Parathyroid adenoma (tissue), 2 donors: ENCODE measurements around the gene TMEM131L.

Experiments used
- H2AFZ ChIP-seq: fragments of 300-600 bp; sonication (generic); one replicate; pipeline ENCODE4 v1.7.0; 2017; ENCODE audit warnings: antibody characterized with exemption, mild to moderate bottlenecking
- H3K27ac ChIP-seq: fragments of 300-600 bp; sonication (generic); one replicate; pipeline ENCODE4 v1.7.0; 2017
- H3K27me3 ChIP-seq: fragments of 300-600 bp; sonication (generic); one replicate; pipeline ENCODE4 v1.7.0; 2017; ENCODE audit warnings: low read length; ENCODE audit not compliant: control insufficient read depth, insufficient read depth
- H3K36me3 ChIP-seq: fragments of 300-600 bp; sonication (generic); one replicate; pipeline ENCODE4 v1.7.0; 2017; ENCODE audit warnings: low read length; ENCODE audit not compliant: control insufficient read depth, insufficient read depth
- H3K4me1 ChIP-seq: fragments of 300-600 bp; sonication (generic); one replicate; pipeline ENCODE4 v1.7.0; 2017; ENCODE audit warnings: control low read depth
- H3K4me2 ChIP-seq: fragments of 300-600 bp; sonication (generic); one replicate; pipeline ENCODE4 v1.7.0; 2017; ENCODE audit warnings: low read length
- H3K4me3 ChIP-seq: fragments of 300-600 bp; sonication (generic); one replicate; pipeline ENCODE4 v1.7.0; 2017; ENCODE audit warnings: low read depth, low read length
- H3K79me2 ChIP-seq: fragments of 300-600 bp; sonication (generic); one replicate; pipeline ENCODE4 v1.7.0; 2017; ENCODE audit warnings: control low read depth
- H3K9ac ChIP-seq: fragments of 300-600 bp; sonication (generic); one replicate; pipeline ENCODE4 v1.7.0; 2017; ENCODE audit warnings: mild to moderate bottlenecking
- H3K9me3 ChIP-seq: fragments of 300-600 bp; sonication (generic); one replicate; pipeline ENCODE4 v1.7.0; 2017; ENCODE audit warnings: low read length; ENCODE audit not compliant: control insufficient read depth
- TF ChIP-seq, protein P1 (sequence below): fragments of 300-600 bp; sonication (generic); IDR thresholded peaks from one replicate; pipeline ENCODE4 v1.7.0; 2017; ENCODE audit warnings: antibody characterized with exemption, mild to moderate bottlenecking
- donor health status: primary hyperparathyroidism.

TMEM131L gene

DNA sequence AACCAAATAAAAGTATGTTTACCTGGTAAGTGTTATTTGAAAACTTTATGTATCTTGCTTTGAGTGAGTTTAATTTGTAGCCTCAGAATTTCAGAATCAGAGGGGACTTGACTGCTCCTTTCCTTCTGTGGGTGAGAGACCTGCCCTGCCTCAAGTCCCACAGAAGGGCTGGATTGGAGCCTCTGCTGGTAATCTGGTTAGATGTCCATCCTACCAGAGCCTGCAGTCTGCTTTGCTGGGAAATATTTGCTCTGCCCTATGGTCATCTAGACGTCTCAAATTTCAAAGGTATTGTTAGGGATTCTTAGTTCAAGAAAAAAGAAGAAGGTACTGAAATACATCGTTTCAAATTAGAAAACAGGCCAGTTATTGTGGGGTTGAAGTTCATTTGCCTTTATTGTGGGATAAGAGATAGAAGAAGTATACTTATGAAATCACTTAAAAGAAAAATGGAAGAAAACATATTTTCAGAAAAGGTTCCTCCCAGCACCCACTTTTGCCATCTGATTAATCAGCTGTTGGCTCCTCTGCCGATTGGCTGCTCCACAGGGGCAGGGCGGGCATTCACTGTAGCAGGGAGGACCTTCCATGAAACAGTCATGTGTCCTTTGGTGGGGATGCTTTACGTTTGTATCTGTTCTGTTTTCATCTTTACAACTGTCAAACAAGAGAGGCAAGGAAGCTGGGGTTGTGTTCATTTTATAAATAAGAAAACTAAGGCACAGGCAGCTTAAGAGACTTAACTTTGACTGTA lies 144.6 kb downstream of the TMEM131L start:
- Histone ChIP-seq H3K4me3 (no peak overlapping the region), H3K36me3 (no peaks in the 10 kb centered on the region), H3K9ac (no peak overlapping the region), H3K9me3 (no peaks in the 10 kb centered on the region), H3K27me3 (no peaks in the 10 kb centered on the region), H3K27ac (no peak overlapping the region), H3K4me1 (no peaks in the 10 kb centered on the region), H3K79me2 (no peaks in the 10 kb centered on the region), H2AFZ (no peak overlapping the region), H3K4me2 (no peak overlapping the region)
- TF ChIP-seq, protein P1, sequence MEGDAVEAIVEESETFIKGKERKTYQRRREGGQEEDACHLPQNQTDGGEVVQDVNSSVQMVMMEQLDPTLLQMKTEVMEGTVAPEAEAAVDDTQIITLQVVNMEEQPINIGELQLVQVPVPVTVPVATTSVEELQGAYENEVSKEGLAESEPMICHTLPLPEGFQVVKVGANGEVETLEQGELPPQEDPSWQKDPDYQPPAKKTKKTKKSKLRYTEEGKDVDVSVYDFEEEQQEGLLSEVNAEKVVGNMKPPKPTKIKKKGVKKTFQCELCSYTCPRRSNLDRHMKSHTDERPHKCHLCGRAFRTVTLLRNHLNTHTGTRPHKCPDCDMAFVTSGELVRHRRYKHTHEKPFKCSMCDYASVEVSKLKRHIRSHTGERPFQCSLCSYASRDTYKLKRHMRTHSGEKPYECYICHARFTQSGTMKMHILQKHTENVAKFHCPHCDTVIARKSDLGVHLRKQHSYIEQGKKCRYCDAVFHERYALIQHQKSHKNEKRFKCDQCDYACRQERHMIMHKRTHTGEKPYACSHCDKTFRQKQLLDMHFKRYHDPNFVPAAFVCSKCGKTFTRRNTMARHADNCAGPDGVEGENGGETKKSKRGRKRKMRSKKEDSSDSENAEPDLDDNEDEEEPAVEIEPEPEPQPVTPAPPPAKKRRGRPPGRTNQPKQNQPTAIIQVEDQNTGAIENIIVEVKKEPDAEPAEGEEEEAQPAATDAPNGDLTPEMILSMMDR = no peak

DNA sequence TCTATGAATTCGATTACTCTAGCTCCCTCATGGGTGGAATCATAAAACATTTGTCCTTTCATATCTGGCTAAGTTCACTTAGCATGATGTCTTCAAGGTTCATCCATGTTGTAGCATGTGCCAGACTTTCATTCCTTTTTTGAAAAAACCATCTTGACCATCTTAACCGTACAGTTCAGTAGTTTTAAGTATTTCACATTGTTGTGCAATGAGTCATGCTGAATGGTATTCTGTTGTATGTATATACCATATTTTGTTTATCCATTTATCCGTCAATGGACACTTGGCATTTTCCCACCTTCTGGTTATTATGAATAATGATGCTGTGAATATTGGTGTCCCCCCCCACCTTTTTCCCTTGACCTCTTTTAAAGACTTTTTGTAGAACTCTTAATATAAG lies 145.5 kb downstream of the TMEM131L start:
- Histone ChIP-seq H2AFZ (no peak overlapping the region), H3K27me3 (no peaks in the 10 kb centered on the region), H3K27ac (no peak overlapping the region), H3K36me3 (no peaks in the 10 kb centered on the region), H3K9ac (no peak overlapping the region), H3K4me1 (no peaks in the 10 kb centered on the region), H3K4me2 (no peak overlapping the region), H3K9me3 (no peaks in the 10 kb centered on the region), H3K79me2 (no peaks in the 10 kb centered on the region), H3K4me3 (no peak overlapping the region)
- TF ChIP-seq, protein P1 = no peak

DNA sequence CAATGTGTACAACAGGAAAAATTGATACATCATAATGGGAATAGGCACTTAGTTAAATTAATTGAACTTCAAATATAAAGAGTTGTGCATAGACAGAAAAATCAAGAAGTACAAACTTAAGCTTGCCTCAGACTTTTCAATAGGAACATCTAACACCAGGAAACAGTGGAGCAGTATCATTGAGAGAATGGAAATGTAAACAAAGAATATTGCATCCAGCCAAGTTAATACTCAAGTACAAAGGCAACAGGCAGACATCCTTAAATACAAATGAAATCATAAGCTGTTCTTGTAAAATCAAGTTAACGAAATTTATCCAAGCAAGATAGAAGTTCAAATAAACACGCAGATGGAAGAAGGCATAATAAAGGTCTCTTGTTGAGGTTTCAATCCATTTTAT lies 146.7 kb downstream of the TMEM131L start:
- H3K4me2 ChIP-seq = no peak overlapping the region
- no peaks in the 10 kb centered on the region for H3K79me2 ChIP-seq
- H3K27ac ChIP-seq = no peak overlapping the region
- TF ChIP-seq, protein P1 = no peak
- no peak overlapping the region for H2AFZ ChIP-seq
- no peaks in the 10 kb centered on the region for H3K36me3 ChIP-seq
- H3K27me3 ChIP-seq = no peaks in the 10 kb centered on the region
- H3K4me1 ChIP-seq = no peaks in the 10 kb centered on the region
- no peak overlapping the region for H3K9ac ChIP-seq
- H3K9me3 ChIP-seq = no peaks in the 10 kb centered on the region
- H3K4me3 ChIP-seq = no peak overlapping the region

DNA sequence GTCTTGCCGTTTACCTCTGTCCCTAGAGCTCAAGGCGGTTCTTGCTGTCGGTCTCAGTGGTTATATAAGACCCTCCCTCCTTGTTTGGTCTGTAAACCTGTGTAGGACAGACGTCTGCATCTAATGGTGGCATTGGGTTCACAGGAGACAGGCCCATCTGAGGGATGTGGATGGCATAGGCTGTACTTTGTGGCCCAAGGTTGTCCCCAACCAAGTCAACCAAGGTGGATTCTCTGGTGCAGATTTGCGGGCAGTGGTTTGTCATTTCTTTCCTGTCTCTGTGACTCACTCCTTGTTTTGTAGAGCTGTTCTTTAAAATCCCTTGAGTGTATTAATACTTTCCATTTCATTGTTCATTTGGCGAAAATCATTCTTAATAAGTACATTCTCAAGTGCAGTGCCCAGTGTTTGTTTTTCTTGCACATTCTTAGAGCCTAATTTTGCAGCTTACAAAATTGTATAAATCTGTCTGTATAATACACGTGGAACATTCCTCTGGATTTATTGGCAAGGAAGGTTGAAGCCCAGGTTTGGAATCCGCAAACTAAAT lies 149.9 kb downstream of the TMEM131L start:
- Histone ChIP-seq H3K9ac (no peak overlapping the region), H3K27me3 (no peaks in the 10 kb centered on the region), H2AFZ (no peak overlapping the region), H3K4me2 (no peak overlapping the region), H3K27ac (no peak overlapping the region), H3K79me2 (no peaks in the 10 kb centered on the region), H3K36me3 (no peaks in the 10 kb centered on the region), H3K4me1 (no peaks in the 10 kb centered on the region), H3K9me3 (no peaks in the 10 kb centered on the region), H3K4me3 (no peak overlapping the region)
- TF ChIP-seq, protein P1 = no peak

DNA sequence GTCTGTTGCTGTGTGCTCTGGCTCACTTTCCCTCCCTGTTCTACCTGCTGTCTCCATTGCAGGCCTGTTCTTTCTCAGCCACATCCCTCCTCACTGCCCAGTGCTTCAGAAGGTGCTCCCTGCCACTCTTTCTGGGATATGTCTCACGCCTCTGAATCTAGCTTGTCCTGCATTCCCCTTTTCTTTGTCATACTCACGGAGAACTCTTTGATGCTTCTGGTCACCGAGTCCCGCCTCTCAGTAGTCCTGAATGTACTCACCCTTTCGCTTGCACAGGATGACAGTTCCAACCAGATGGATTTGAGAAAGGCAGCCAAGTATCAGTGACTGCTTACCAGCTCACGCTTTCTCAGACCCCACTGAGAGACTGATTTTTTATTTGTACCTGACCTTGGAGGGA lies 152.7 kb downstream of the TMEM131L start:
- Histone ChIP-seq H3K9ac (no peak overlapping the region), H3K9me3 (no peaks in the 10 kb centered on the region), H3K4me2 (no peak overlapping the region), H2AFZ (no peak overlapping the region), H3K79me2 (no peaks in the 10 kb centered on the region), H3K36me3 (no peaks in the 10 kb centered on the region), H3K4me3 (no peak overlapping the region), H3K4me1 (no peaks in the 10 kb centered on the region), H3K27me3 (no peaks in the 10 kb centered on the region), H3K27ac (no peak overlapping the region)
- TF ChIP-seq, protein P1 = no peak
